ENCODE measurements around the gene NUTF2. TPM values are rescaled to one million over a fixed set of nuclear protein-coding genes. Genes with fewer than 3 reads are reported as not detected.

NUTF2 gene
- total RNA-seq, 2 donors from 2014 or later: 201 to 218 TPM

GRCh38 chr16:67878232-67878631 is 31.5 kb downstream of the NUTF2 start:
- Mint-ChIP-seq H3K9me3 (no peaks in the 10 kb centered on the region), H3K27me3 (ENCODE audit: insufficient read depth) (no peaks in the 10 kb centered on the region), H3K4me3 (no peak overlapping the region), H3K27ac (no peak overlapping the region), H3K36me3 (ENCODE audit: low read depth) (peaks cover 56% of the 10 kb centered on the region), H3K4me1 (peaks cover 8% of the 10 kb centered on the region)
- Histone ChIP-seq H3K27ac (ENCODE audit: low read depth, low read length) (no peak overlapping the region), H3K36me3 (ENCODE audit: control insufficient read depth, insufficient read depth, low read length) (peaks cover 66% of the 10 kb centered on the region), H3K27me3 (ENCODE audit: control insufficient read depth, insufficient read depth, low read length, poor library complexity, severe bottlenecking) (no peaks in the 10 kb centered on the region), H3K4me1 (ENCODE audit: control insufficient read depth, insufficient read depth, low read length) (no peaks in the 10 kb centered on the region), H3K9me3 (ENCODE audit: control insufficient read depth, low read length) (no peaks in the 10 kb centered on the region), H3K9ac (ENCODE audit: extremely low read depth, low read length, poor library complexity, severe bottlenecking) (no peak overlapping the region), H3K4me3 (ENCODE audit: low read length) (no peak overlapping the region)
- no peak for DNase-seq
- TF ChIP-seq CTCF (conservative IDR thresholded peaks at IDR 0.05): no peak
- WGBS, 2 experiments (ENCODE audit: insufficient coverage in 1 of 2, insufficient read length in 1 of 2): 92 to 97% methylated on average over 6 of the region's 6 CpGs

GRCh38 chr16:67878846-67879245 is 32.1 kb downstream of the NUTF2 start:
- no peak for DNase-seq
- H3K9me3 ChIP-seq (ENCODE audit: control insufficient read depth, low read length): no peaks in the 10 kb centered on the region
- H3K4me3 ChIP-seq (ENCODE audit: low read length): no peak overlapping the region
- no peak overlapping the region for H3K4me3 Mint-ChIP-seq
- no peaks in the 10 kb centered on the region for H3K4me1 ChIP-seq (ENCODE audit: control insufficient read depth, insufficient read depth, low read length)
- no peaks in the 10 kb centered on the region for H3K27me3 Mint-ChIP-seq (ENCODE audit: insufficient read depth)
- no peaks in the 10 kb centered on the region for H3K9me3 Mint-ChIP-seq
- 94 to 99% methylated on average over 7 to 9 of the region's 9 CpGs for WGBS, 2 experiments (ENCODE audit: insufficient coverage in 1 of 2, insufficient read length in 1 of 2)
- H3K27ac ChIP-seq (ENCODE audit: low read depth, low read length): no peak overlapping the region
- H3K4me1 Mint-ChIP-seq: peaks cover 5% of the 10 kb centered on the region
- no peak overlapping the region for H3K27ac Mint-ChIP-seq
- no peak overlapping the region for H3K9ac ChIP-seq (ENCODE audit: extremely low read depth, low read length, poor library complexity, severe bottlenecking)
- peaks cover 69% of the 10 kb centered on the region for H3K36me3 ChIP-seq (ENCODE audit: control insufficient read depth, insufficient read depth, low read length)
- TF ChIP-seq CTCF (conservative IDR thresholded peaks at IDR 0.05): no peak
- H3K27me3 ChIP-seq (ENCODE audit: control insufficient read depth, insufficient read depth, low read length, poor library complexity, severe bottlenecking): no peaks in the 10 kb centered on the region
- H3K36me3 Mint-ChIP-seq (ENCODE audit: low read depth): peaks cover 60% of the 10 kb centered on the region

GRCh38 chr16:67879462-67879861 is 32.7 kb downstream of the NUTF2 start:
- H3K36me3 Mint-ChIP-seq (ENCODE audit: low read depth): peaks cover 61% of the 10 kb centered on the region

More at GRCh38 chr16:67879462-67879861, 32.7 kb downstream of the NUTF2 start:
- WGBS, 2 experiments (ENCODE audit: insufficient coverage in 1 of 2, insufficient read length in 1 of 2): 92 to 94% methylated on average over 12 of the region's 12 CpGs
- no peak overlapping the region for H3K4me3 Mint-ChIP-seq
- peaks cover 2% of the 10 kb centered on the region for H3K4me1 Mint-ChIP-seq
- H3K36me3 ChIP-seq (ENCODE audit: control insufficient read depth, insufficient read depth, low read length): peaks cover 75% of the 10 kb centered on the region
- no peaks in the 10 kb centered on the region for H3K9me3 ChIP-seq (ENCODE audit: control insufficient read depth, low read length)
- TF ChIP-seq CTCF (conservative IDR thresholded peaks at IDR 0.05): no peak
- no peak overlapping the region for H3K27ac Mint-ChIP-seq
- no peak overlapping the region for H3K4me3 ChIP-seq (ENCODE audit: low read length)
- H3K9me3 Mint-ChIP-seq: no peaks in the 10 kb centered on the region
- no peaks in the 10 kb centered on the region for H3K27me3 Mint-ChIP-seq (ENCODE audit: insufficient read depth)
- H3K27ac ChIP-seq (ENCODE audit: low read depth, low read length): no peak overlapping the region
- no peak overlapping the region for H3K9ac ChIP-seq (ENCODE audit: extremely low read depth, low read length, poor library complexity, severe bottlenecking)
- no peak for DNase-seq
- H3K4me1 ChIP-seq (ENCODE audit: control insufficient read depth, insufficient read depth, low read length): no peaks in the 10 kb centered on the region
- no peaks in the 10 kb centered on the region for H3K27me3 ChIP-seq (ENCODE audit: control insufficient read depth, insufficient read depth, low read length, poor library complexity, severe bottlenecking)

Data from endodermal cell (in vitro differentiated cells).